ENCODE results near the gene HBQ1.
"Not testable (repeated sequence)": the region's sequence is repeated elsewhere in the genome, so short reads cannot be mapped to it uniquely, and the experiment has no call there.

Gene HBQ1

GRCh38 chr16:160691-161190 is 19.5 kb upstream of the HBQ1 start:
- DNase-seq (ENCODE audit: insufficient read length, low spot score) (no peak), FAIRE-seq (no peak)
- no peak for TF ChIP-seq POU2F2 (IDR thresholded peaks at IDR 0.05; ENCODE audit: low read depth, low read length)
- no peak for TF ChIP-seq TAF1 (IDR thresholded peaks at IDR 0.05; ENCODE audit: low read depth, low read length)
- TF ChIP-seq POLR2A (IDR thresholded peaks at IDR 0.05; ENCODE audit: low read depth, low read length): no peak

- FAIRE-seq (no peak), DNase-seq (ENCODE audit: insufficient read length, low spot score) (no peak)
- TF ChIP-seq TAF1 (IDR thresholded peaks at IDR 0.05; ENCODE audit: low read depth, low read length): no peak
- TF ChIP-seq PAX5 (IDR thresholded peaks at IDR 0.05; ENCODE audit: insufficient read depth, low read length, severe bottlenecking): no peak
- TF ChIP-seq POLR2AphosphoS5 (IDR thresholded peaks at IDR 0.05; ENCODE audit: low read depth, low read length): no peak
- no peak for TF ChIP-seq SPI1 (IDR thresholded peaks at IDR 0.05; ENCODE audit: low read depth, low read length)
- TF ChIP-seq POLR2A (IDR thresholded peaks at IDR 0.05; ENCODE audit: low read depth, low read length): no peak
- TF ChIP-seq POU2F2 (IDR thresholded peaks at IDR 0.05; ENCODE audit: low read depth, low read length): no peak
Measured at GRCh38 chr16:162271-162991, 17.8 kb upstream of the HBQ1 start.

- FAIRE-seq; DNase-seq (ENCODE audit: insufficient read length, low spot score): not testable (repeated sequence)
Measured at GRCh38 chr16:163139-163538, 17.1 kb upstream of the HBQ1 start.

GRCh38 chr16:163696-164095 is 16.6 kb upstream of the HBQ1 start:
- not testable (repeated sequence) for FAIRE-seq; DNase-seq (ENCODE audit: insufficient read length, low spot score)

GRCh38 chr16:164134-164823 is 16.0 kb upstream of the HBQ1 start:
- DNase-seq (ENCODE audit: insufficient read length, low spot score): not testable (repeated sequence)
- peak; percentile 87 for FAIRE-seq

GRCh38 chr16:164827-165538 is 15.3 kb upstream of the HBQ1 start:
- no peak for DNase-seq (ENCODE audit: insufficient read length, low spot score)
- TF ChIP-seq POLR2A (IDR thresholded peaks at IDR 0.05; ENCODE audit: low read depth, low read length) (no peak), PAX5 (IDR thresholded peaks at IDR 0.05; ENCODE audit: insufficient read depth, low read length, severe bottlenecking) (no peak), POU2F2 (IDR thresholded peaks at IDR 0.05; ENCODE audit: low read depth, low read length) (no peak), TAF1 (IDR thresholded peaks at IDR 0.05; ENCODE audit: low read depth, low read length) (no peak), POLR2AphosphoS5 (IDR thresholded peaks at IDR 0.05; ENCODE audit: low read depth, low read length) (no peak), SPI1 (IDR thresholded peaks at IDR 0.05; ENCODE audit: low read depth, low read length) (no peak)
- no peak for FAIRE-seq

GRCh38 chr16:165539-166374 is 14.5 kb upstream of the HBQ1 start, which contains the start of gene HBM:
TSS of gene HBM (plus strand) at chr16:165978. CDS start at chr16:165998, 20 bp downstream.
- TF ChIP-seq PAX5 (IDR thresholded peaks at IDR 0.05; ENCODE audit: insufficient read depth, low read length, severe bottlenecking) (no peak), POLR2A (IDR thresholded peaks at IDR 0.05; ENCODE audit: low read depth, low read length) (no peak), POLR2AphosphoS5 (IDR thresholded peaks at IDR 0.05; ENCODE audit: low read depth, low read length) (no peak), POU2F2 (IDR thresholded peaks at IDR 0.05; ENCODE audit: low read depth, low read length) (no peak), TAF1 (IDR thresholded peaks at IDR 0.05; ENCODE audit: low read depth, low read length) (no peak)
- DNase-seq (ENCODE audit: insufficient read length, low spot score) (no peak), FAIRE-seq (no peak)

- FAIRE-seq (no peak), DNase-seq (ENCODE audit: insufficient read length, low spot score) (no peak)
- TF ChIP-seq TAF1 (IDR thresholded peaks at IDR 0.05; ENCODE audit: low read depth, low read length) (no peak), SPI1 (IDR thresholded peaks at IDR 0.05; ENCODE audit: low read depth, low read length) (peak; percentile 34; the same call in 1 of the 2 replicates)
Measured at GRCh38 chr16:166375-167121, 13.7 kb upstream of the HBQ1 start.

GRCh38 chr16:167122-167690 is 13.1 kb upstream of the HBQ1 start:
- TF ChIP-seq TAF1 (IDR thresholded peaks at IDR 0.05; ENCODE audit: low read depth, low read length) (no peak), SPI1 (IDR thresholded peaks at IDR 0.05; ENCODE audit: low read depth, low read length) (no peak), POLR2AphosphoS5 (IDR thresholded peaks at IDR 0.05; ENCODE audit: low read depth, low read length) (no peak), POLR2A (IDR thresholded peaks at IDR 0.05; ENCODE audit: low read depth, low read length) (no peak), PAX5 (IDR thresholded peaks at IDR 0.05; ENCODE audit: insufficient read depth, low read length, severe bottlenecking) (no peak), POU2F2 (IDR thresholded peaks at IDR 0.05; ENCODE audit: low read depth, low read length) (no peak)
- FAIRE-seq (no peak), DNase-seq (ENCODE audit: insufficient read length, low spot score) (no peak)
